Right lung (tissue), 10 donors: ENCODE results near the gene SOX10. TPM values are rescaled to one million over a fixed set of nuclear protein-coding genes. Genes with fewer than 3 reads are reported as not detected.

Experiments
- DNase-seq, 2 donors: peaks; one replicate each; pipeline ENCODE4 v3.0.0-alpha.2; 2013
- long read RNA-seq, 8 donors: transcript quantifications; one replicate each; lab custom pipeline, GENCODE V29; 2026
- polyA plus RNA-seq, 5 donors: library from polyadenylated mRNA; unstranded; fragments of 120-200 nt; gene quantifications; one replicate each; pipeline versions ENCODE4 v1.2.1 to v1.2.3, GENCODE V29; 2013; ENCODE audit warnings: inconsistent platforms in 1 of 5, low replicate concordance in 1 of 5; ENCODE audit not compliant: insufficient read length in 5 of 5, insufficient read depth in 1 of 5

SOX10 gene
- polyA plus RNA-seq: 1 to 10 TPM in 1 of 5 donors, under 1 TPM in 4; 0.48 to 1.2 (median 0.53) TPM
- long read RNA-seq, donor 1, partial matches to known transcripts: 0 of 1 reads
- long read RNA-seq, donor 1, other reads (novel, unspliced or antisense): 0 of 1 reads
- long read RNA-seq, donor 2: 0 reads
- long read RNA-seq, donor 3: 0 reads
- long read RNA-seq, donor 4: 0 reads
- long read RNA-seq, donor 5: 0 reads
- long read RNA-seq, donor 6: 0 reads
- long read RNA-seq, donor 7, partial matches to known transcripts: 0 of 1 reads
- long read RNA-seq, donor 7, other reads (novel, unspliced or antisense): 0 of 1 reads
- long read RNA-seq, donor 8: 0 reads

DNA sequence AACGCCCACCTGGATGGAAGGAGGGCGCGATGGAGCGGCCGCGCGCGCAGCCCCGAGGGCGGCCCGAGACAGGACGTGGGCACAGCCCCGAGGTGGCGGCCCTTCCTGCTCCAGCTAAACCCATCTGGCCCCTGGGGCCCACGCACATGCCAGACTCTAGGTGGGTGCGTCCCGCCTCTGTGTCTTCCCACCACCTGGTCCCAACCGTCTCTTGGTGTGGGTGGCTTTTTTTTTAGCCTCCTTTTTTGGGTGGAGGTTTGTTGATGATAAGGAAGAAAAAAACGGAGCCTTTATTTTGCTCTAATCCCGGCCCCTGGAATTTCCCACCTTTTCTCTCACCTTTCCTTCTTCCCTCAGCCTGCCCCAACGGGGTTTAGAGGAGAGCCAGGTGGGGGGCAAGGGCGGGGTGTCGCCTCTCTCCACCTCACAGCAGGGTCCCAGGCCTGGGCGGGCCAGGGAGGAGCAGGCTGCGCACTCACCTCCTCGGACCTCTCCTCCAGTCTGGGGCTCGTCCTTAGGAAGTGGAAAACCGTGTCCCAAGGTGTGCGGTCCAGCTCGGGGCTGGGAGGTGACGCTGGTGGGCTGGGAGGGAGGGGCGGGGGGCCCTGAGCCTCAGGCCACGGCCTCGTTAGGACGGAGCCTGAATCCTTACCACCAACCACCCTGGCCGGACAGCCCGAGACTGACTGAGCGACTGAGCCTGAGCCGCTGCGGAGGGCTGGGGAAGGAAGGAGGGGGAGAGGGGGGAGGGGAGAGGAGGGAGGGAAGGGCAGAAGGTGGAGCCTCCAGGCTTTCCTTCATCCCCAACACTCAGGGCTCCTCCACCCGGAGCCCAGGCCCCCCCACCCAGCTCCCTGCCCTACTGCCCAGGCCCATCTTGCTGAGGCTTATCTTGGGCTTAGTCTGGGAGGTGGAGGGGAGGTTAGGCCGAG, at the start of gene SOX10:
SOX10 (minus strand) TSS at position 696 of the 932 bp plus-strand sequence. CDS start 771 bp downstream, outside the sequence.
- DNase-seq: no peak

DNA sequence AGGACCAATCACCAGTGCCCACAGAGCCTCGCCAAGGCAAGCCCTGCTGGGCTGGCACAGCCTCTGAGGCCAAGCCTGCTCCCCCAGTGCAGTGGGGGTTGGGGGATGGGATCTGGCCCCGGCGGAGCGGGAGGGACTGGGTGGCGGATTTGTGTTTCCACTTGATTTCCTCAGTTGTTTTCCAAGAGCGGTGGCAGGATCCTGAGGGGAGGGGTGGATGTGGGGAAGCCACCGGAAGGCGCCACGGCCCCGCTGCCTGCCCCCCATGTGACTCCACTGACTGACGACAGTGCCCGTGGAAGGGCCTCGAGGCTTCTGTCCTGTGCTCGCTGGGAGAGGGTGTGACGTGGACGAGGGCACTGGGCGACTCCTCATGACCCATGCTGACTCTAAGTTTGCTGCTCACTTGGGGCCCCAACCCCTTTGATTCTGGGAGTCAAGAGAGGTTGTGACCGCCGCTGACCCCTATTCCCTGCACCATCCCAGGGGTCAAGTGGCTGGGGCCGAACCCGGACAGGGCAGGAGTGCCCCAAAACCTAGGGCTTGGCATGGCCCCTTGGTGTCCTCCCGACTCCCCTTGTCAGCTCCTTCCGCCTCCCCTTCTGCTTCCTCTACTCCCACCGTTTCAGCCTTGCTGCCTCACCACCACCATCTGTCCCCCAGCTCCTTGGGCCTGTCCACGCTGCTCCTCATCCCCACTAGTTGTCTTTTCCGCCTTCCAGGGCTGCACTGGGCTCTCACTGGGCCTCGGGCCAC, 49.3 kb upstream of the SOX10 start:
- no peak for DNase-seq

DNA sequence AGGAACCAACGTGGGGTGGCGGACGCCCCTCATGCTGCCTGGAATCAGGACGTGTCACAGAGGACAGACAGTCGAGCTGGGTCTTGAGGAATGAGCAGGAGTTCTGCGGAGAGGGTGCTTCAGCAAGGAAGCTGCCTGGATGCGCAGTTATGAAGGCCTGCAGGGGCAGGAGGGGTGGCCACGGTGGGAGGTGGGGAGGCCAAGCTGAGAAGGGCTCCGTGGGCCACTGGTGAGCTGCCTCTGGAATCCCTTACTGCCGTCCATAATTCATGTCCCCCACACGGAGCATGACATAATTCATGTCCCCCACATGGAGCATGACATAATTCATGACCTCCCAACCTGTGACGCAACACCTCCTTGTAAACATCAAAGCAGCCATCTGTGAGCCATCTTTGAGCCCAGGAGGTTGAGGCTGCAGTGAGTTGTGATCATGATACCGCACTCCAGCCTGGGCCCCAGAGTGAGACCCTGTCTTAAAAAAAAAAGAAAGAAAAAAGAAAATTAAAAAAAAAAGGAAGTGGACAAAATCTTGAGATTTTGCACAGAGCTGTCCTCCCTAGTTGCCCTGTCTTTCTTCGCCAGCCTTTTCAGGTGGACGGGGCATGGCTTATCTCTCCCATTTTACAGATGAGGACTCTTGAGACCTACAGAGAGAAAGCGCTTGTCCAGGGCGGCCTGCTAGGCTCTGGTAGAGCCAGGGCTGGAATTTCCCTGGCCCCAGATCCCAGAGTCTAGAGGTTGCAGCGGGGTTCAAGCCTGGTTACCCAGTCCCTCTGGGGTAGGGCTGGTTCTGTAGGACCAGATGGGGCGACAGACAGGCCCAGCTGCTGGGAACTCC, 48.5 kb upstream of the SOX10 start:
- no peak for DNase-seq

DNA sequence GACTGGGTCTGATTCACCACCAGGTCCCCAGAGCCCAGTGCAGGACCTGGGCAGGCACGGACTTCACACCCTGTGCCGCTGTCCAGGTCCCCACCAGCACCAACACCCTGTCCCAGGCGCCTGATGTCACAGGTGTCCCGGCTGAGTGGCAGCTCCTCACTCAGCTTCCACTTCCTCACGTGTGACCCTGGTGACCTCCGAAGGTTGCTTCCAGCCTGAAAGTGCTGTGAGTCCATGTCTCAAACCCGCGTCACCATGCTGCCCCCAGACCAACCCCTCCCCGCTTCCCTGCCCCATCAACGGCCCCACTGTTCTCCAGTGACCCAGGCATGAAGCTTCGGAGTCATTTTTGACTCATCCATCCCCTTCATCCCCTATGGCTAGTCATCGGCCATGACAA, 47.1 kb upstream of the SOX10 start:
- no peak for DNase-seq

DNA sequence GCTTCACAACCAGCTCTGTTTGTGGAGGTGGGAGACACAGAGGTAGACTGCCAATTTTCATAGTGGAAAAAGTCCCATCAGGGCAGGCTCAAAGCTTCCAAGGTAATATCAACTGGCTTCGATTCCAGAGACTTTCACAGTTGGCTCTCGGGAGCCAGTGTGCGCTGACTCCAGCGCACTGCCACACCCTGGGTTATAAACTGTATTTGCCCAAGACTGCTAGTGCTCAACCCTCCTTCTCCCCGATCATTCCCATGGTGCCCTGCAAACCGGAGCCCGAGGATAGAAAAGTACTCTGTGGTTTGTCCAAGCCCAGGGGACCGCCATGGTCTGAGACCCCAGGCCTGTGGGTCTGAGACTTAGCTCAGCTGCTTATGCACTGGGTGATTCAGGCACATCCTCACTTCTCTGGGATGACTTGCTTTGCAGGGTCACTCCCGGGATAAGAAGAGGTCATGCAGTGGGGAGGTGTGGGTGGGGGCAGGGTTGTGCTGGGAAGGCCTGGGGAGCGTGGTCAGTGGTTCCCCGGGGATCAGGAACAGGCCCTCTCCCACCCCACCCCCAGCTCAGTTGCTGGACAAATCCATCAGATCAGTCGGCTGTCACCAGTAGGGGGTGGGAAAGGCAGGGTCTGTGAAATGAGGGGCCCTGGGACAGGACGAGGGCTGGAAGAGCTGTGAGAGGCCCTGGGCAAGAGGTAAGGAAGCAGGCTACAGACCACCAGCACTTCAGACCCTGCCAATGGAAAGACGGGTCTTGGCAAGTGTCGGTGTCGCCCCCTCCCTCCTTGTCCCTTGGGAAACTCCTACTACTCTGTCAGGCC, 46.2 kb upstream of the SOX10 start:
- no peak for DNase-seq

DNA sequence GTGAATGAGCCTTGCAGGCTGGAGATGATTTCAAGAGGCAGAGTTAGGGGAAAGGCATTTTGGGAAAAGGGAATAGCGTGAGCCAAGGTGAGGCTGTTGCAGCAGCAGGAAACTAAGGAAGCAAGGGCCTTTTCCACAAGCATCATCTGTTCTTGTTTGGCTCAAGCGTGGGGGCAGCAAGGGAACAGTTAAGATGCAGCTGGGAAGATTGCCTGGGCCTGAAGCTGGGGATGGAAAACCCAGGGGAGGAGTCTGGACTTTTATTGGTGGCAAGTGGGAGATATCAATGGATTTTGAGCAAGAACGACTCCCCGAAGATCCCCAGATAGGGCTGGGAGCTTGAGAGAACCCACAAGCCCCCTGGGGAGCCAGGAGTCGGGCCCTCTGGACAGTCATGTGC, 45.5 kb upstream of the SOX10 start:
- DNase-seq: no peak

DNA sequence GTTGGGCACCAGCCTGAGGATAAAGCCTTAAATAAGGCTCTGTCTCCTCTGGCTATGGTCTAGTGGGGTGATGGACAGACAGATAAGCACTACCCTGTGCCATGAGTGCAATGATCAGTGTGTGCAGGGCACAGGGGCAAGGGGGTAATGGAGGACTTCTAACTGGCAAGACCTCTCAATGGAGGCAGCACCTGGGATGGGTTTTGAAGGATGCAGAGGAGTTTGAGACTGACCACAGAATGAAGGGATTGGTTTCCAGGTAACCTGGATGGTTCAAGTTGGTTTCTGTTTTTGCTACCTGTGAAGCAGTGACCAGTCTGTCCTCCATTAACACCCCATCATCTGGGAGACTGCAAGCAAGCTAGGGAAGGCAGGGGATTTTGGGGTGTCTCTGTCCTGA, 45.0 kb upstream of the SOX10 start:
- DNase-seq: no peak

DNA sequence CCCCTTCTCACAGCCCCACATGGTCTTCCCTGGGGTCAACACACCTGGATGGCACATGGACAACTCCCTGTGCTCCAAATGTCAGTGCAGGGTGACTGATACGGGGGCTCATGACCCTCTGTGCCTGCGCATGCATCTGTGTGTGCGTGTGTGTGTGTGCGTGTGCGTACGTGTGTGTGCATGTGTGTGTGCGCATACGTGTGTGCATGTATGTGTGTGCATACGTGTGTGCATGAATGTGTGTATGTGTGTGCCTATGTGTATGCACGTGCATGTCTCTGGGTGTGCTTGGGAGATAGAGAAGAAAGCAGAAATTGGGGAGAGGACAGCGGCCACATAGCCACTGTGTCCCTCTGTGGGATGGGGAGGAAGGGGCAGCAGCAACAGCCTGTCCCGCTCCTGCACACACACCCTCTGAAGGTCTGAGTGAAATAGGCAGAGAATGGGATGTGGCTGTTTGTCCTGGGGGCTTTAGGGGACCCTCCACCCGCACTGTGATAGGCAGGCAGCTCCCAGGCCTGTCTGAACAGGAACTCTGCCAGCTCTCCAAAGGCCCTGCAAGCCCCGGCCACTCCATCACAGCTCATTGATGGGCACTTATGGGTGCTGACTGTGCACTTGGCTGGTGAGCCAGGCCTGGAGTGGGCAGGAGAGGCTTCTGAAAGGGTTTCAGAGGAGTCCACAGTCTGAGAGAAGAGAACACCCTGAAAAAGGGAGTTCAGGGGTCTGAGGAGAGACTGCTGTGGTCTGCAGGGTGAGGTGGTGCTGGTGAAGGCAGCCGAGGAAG, 44.2 kb upstream of the SOX10 start:
- DNase-seq: no peak

DNA sequence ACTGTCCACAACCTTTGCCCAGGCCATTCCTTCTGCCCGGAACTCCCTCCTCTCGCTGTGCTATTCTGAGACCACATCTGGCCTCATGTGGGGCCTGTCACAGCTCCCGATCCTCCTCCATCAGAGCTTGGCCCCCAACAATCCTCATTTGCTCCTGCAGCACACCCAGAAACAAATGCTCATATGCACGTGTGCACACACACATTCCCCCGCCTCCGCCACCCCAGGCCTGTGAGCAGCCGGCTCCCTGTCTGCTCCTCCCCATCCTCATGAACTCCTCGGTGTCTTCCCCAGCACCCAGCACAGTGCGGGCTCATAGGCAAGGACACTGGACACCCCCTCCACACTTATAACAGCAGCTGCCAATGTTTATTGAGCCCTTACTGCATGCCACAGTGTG, 43.1 kb upstream of the SOX10 start:
- DNase-seq: no peak

DNA sequence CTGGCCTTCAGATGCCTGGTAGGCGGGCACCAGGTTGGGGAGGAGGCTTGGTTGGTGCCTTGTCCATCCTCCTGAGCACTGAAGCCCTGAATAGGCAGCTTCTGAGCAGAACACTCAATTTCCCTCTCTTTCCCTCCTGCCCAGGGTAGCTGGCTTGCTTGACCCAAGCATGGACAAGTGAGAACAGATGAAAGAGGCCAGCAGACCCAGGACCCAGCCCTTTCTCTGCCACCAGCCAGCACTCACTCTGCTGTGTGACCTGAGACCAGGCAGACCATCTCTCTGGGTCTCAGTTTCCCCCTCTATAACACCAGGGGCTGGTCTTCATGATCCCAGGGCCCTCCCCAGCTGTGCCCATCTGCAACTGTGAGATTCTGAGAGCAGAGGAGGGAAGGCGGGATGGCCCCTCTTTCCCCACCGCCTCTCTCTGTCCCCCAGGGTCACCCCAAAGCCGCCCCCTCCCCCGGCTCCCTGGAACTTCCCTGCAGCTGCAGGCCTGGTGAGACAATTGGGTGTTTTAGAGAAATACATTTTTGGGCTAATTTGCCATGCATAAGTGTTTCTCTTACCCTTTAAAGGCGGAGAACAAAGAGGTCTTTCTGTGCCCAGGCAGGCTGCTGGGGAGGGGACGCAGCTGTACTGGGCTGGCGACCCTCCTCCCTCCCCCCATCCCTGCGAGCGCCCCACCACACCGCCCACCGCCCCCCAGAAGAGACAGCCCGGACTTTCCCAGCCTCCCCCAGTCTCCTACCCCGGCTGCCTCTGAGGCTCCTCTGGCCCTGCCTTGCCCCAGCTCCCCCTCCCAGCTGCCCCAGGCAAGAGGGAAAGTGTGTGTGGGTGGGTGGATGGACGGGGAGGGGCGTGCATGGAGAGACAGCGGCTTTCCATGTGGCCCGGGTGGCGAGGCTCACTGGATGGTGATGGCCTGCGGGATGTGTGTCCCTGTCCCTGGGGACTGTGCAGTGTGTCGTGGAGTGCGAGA, 42.1 kb upstream of the SOX10 start:
- no peak for DNase-seq

DNA sequence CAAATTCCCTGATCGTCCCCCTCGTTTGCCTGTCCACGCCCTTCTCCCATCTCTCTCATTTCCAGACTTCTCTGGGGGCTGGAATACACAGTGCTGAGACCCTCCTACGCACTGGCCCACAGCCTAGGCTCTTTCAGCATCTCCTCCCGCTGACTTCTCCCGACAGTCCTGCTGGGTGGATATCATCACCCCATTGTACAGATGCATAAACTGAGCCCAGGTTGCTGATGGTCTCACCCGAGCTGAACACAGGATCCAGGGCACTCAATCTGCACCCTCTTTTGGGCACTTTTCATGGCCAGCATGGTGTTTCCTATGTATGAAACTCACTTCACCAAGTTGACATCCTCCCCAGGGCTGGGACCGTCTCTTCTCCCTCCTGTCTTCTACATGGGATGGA, 41.2 kb upstream of the SOX10 start:
- no peak for DNase-seq

DNA sequence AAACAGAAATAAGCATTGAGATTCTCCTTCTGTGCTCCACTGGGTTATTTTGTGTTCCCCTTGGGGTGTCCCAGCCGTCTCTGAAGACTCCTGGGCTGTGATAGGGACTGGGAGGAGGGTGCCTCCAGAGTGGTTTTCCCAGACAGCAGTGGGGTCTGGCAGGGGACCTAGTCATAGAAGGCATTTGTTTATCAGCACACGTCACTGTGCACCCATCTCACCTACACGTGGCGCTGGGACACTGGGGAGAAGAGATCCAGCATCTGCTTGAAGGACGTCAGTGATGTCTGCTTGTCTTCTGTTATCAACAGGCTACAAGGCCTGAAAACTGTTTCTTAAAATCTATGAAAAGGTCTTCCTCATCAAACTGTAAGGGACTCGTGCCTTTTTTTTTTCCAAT, 38.7 kb upstream of the SOX10 start:
- no peak for DNase-seq

DNA sequence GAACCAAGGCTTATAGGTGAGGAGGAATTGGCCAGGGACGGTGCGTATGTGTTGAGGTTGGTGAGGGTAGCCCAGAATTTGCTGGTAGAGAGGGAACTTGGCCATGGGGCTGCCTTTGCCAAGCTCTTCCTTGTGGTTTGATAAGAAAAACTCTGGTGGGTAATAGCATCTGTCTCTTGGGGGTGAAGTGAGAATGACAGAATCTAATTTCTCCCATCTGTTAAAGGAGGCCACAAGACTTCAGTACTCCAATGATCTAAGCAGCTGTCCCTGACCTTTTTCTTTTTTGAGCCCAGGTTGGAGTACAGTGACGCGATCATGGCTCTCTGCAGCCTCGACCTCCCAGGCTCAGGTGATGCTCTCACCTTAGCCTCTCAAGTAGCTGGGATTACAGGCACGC, 36.9 kb upstream of the SOX10 start:
- no peak for DNase-seq

DNA sequence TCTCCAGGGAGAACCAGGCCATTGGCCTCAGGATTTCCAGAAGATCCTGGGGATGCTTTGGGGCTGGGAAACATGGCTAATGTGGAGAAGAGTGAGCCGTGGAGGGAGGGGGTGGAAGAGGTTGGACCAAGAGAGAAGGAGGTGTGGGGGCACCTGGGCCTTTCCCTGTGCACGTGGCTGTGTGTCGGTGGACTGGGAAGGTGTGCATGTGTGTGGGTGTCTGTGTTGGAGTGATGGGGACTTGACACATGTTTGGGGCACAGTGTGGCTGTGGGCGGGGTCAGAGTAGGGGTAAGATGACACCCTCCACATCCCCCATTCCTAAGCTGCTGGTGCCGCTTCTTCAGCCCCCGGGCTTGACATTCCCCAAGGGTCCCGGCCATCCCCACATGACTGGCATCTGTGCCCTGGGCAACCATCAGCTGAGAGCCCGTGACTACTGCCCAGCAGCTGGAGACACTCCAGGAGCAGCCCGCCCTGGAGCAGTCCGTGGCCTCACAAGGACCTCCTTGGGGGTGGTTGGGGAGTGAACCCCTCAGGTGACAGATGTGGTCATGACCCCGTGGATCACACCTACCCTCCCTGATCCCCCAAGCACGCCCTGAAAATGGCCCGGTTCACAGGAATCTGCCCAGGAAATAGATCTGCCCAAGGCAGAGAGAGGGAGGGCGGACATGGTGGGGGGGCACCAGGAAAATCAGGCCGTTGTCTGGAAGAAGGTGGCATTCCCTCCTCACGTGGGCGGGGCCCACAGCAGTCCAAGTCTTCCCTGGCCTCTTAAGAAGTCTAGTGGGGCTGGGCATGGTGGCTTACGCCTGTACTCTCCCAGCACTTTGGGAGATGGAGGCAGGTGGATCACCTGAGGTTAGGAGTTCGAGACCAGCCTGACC, 34.8 kb upstream of the SOX10 start:
- DNase-seq: no peak

DNA sequence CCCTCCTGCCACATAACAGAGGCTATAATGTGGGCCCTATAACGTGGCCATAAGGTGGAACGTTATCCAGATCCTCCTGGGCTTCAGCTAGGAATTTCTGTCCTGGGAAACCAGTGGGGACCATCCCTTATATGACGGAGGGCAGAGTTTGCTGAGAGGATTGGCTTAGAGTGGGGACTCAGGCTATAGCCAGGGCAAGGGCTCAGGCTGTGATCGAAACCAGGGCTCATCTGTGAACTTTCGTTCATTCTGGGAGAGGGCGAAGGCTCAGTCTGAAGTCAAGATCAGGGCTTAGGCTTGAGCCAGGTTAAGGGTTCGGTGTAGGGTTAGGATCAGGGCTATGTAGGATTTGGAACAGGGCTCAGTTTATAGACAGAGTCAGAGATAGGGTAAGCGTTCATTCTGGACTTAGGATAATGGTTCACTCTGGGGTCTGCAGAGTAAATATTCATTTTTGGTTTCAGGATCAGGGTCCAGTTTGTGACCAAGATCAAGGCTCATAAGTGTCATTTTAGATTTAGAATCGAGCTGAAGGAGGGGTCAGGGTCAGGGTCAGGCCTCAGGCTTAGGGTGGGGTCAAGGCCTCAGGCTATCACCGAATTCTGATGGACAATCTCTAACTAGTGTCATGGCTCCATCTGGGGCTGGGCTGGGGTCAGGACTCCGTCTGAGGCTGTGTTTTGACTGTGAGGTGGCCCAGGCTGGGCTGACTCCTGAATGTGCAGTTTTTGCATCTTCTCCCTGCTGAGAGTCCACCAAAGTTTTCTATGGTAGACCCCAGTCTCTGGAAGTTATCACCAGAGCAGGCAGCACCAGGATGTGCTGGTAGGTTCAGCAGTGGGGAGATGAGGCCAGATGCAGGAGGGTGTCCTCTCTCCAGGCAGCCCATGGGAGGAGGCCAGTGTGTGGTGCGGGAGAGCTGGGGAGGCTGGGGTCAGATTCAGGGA, 33.9 kb upstream of the SOX10 start:
- DNase-seq: no peak
